Ureter (tissue), 1 donor: Measurements from ENCODE around the gene COL4A2. TPM values are rescaled to one million over a fixed set of nuclear protein-coding genes. Genes with fewer than 3 reads are reported as not detected.
"Not testable (repeated sequence)": the region's sequence is repeated elsewhere in the genome, so short reads cannot be mapped to it uniquely, and the experiment has no call there.

ENCODE experiments used
- DNase-seq: peaks from one replicate; pipeline ENCODE4 v3.0.0-alpha.2; 2020; ENCODE audit warnings: low spot score
- total RNA-seq: library from RNA; stranded (reverse); gene quantifications from one replicate; pipeline ENCODE4 v1.2.4, GENCODE V29; 2023
- donor health status: DM: yes; HTN: yes; CAD: no.

COL4A2 gene
- total RNA-seq, 1 donor from 2014 or later = 227 TPM

GRCh38 chr13:110379905-110380341 lies 72.8 kb downstream of the COL4A2 start:
- DNase-seq = no peak

GRCh38 chr13:110380359-110381028 lies 73.4 kb downstream of the COL4A2 start:
- DNase-seq = no peak

- DNase-seq = no peak
Measured at GRCh38 chr13:110381029-110381360, 73.9 kb downstream of the COL4A2 start.

GRCh38 chr13:110382229-110382628 lies 75.1 kb downstream of the COL4A2 start:
- DNase-seq = no peak

GRCh38 chr13:110382830-110383229 lies 75.7 kb downstream of the COL4A2 start:
- no peak for DNase-seq

- DNase-seq = peak; percentile 59
Measured at GRCh38 chr13:110387451-110388107, 80.5 kb downstream of the COL4A2 start.

GRCh38 chr13:110388108-110388943 lies 81.2 kb downstream of the COL4A2 start:
- peak; percentile 76 for DNase-seq

- DNase-seq = no peak
Measured at GRCh38 chr13:110390567-110390966, 83.5 kb downstream of the COL4A2 start.

- DNase-seq = no peak
Measured at GRCh38 chr13:110391273-110391672, 84.2 kb downstream of the COL4A2 start.

GRCh38 chr13:110392510-110393240 lies 85.6 kb downstream of the COL4A2 start:
- DNase-seq = no peak

GRCh38 chr13:110393761-110394160 lies 86.7 kb downstream of the COL4A2 start:
- DNase-seq = no peak

GRCh38 chr13:110394371-110394841 lies 87.3 kb downstream of the COL4A2 start:
- no peak for DNase-seq

GRCh38 chr13:110395616-110396015 lies 88.5 kb downstream of the COL4A2 start:
- DNase-seq = not testable (repeated sequence)

GRCh38 chr13:110396476-110396875 lies 89.4 kb downstream of the COL4A2 start:
- DNase-seq = no peak

- DNase-seq = peak; percentile 89
Measured at GRCh38 chr13:110396913-110397381, 89.9 kb downstream of the COL4A2 start.

- no peak for DNase-seq
Measured at GRCh38 chr13:110397436-110398115, 90.5 kb downstream of the COL4A2 start.

- DNase-seq = no peak
Measured at GRCh38 chr13:110398564-110399507, 91.8 kb downstream of the COL4A2 start.

- DNase-seq = no peak
Measured at GRCh38 chr13:110399801-110400200, 92.7 kb downstream of the COL4A2 start.

- no peak for DNase-seq
Measured at GRCh38 chr13:110400786-110401533, 93.9 kb downstream of the COL4A2 start.
